Measurements from ENCODE around the gene ZNF286A.
A peak's percentile ranks its signal among the peaks of the same experiment; 100 is the strongest.
"Not testable (repeated sequence)": the region's sequence is repeated elsewhere in the genome, so short reads cannot be mapped to it uniquely, and the experiment has no call there.

Gene ZNF286A

DNA sequence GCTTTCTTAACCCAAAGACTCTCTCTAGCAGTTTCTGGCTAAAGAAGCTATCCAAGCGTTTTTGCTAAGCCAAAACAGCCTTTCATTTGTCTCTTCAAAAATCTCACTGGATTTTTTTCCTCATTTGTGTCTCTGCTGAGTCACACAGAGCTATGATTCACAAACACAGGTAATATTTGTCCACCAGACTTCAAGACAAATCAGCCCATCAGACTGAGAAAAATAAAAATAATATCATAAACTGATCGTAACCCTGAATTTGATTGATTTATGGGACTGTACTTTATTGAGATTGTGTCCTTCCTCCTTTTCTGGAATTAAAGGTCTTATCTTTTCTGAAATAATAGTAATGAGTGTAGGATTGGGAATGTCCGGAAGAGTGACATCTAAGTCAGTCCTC, 41.3 kb upstream of the ZNF286A start:
- TF ChIP-seq, protein P1, sequence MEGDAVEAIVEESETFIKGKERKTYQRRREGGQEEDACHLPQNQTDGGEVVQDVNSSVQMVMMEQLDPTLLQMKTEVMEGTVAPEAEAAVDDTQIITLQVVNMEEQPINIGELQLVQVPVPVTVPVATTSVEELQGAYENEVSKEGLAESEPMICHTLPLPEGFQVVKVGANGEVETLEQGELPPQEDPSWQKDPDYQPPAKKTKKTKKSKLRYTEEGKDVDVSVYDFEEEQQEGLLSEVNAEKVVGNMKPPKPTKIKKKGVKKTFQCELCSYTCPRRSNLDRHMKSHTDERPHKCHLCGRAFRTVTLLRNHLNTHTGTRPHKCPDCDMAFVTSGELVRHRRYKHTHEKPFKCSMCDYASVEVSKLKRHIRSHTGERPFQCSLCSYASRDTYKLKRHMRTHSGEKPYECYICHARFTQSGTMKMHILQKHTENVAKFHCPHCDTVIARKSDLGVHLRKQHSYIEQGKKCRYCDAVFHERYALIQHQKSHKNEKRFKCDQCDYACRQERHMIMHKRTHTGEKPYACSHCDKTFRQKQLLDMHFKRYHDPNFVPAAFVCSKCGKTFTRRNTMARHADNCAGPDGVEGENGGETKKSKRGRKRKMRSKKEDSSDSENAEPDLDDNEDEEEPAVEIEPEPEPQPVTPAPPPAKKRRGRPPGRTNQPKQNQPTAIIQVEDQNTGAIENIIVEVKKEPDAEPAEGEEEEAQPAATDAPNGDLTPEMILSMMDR (IDR thresholded peaks at IDR 0.05; ENCODE audit: low read depth, low read length): no peak
- no peak overlapping the region for H3K4me3 ChIP-seq (ENCODE audit: low read depth, low read length)

DNA sequence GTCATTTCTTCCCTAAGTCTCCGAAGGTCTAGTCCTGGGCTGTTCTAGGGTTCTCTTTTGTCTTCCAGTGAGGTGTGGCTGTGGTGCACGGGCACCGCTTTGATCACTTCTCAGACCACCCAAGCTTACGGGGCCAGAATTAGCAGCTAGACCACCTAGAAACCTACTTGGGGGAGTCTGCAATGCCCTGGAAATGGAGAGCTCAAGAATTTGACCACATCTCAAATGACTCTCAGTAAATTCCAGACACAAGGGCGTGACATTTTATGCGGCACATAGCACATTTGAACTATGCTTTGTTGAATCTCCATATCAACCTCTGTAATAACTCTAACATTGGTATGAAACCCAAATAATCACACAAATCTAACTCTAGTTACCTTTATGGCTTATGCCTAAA, 40.3 kb upstream of the ZNF286A start:
- no peak overlapping the region for H3K4me3 ChIP-seq (ENCODE audit: low read depth, low read length)
- TF ChIP-seq, protein P1 (IDR thresholded peaks at IDR 0.05; ENCODE audit: low read depth, low read length): no peak

DNA sequence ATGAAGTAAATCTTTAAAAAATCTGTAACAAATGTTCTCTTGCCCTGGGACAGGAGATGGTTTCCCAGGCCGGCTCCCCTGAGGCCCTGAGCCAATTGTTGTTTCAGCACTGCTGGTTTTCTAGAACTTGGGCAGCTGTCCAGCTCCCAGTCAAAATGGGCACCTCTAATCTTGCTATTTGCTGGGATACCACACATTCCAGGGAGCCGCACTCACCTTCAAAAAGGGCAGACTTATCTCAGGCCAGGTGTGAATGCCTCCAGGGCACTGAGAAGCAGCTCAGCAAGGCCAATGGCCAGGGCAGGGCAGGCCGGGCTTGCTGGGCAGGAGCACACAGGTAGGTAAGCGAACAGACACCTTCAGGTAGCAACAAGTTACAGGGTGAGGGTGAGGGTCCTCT, 39.9 kb upstream of the ZNF286A start:
- no peak overlapping the region for H3K4me3 ChIP-seq (ENCODE audit: low read depth, low read length)
- TF ChIP-seq, protein P1 (IDR thresholded peaks at IDR 0.05; ENCODE audit: low read depth, low read length): no peak

DNA sequence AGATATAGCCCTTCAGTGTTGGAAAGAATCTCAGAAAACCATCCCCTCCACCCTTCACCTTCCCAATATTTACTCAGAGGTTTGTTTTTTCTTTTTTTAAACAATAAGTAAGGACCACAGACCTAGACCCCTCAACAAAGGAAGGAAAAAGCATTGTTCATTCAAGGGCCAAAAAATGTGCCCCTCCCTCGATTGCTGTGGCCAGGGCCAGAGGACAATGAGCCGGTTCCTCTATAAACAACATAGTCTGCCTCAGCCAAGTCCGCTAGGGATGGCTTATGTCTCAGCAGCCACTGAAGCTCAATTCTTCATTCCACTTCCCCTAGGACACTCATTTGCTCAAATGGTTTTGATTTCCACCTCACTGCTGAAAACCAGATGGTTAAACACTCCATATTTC, 39.5 kb upstream of the ZNF286A start:
- TF ChIP-seq, protein P1 (IDR thresholded peaks at IDR 0.05; ENCODE audit: low read depth, low read length): no peak
- no peak overlapping the region for H3K4me3 ChIP-seq (ENCODE audit: low read depth, low read length)

DNA sequence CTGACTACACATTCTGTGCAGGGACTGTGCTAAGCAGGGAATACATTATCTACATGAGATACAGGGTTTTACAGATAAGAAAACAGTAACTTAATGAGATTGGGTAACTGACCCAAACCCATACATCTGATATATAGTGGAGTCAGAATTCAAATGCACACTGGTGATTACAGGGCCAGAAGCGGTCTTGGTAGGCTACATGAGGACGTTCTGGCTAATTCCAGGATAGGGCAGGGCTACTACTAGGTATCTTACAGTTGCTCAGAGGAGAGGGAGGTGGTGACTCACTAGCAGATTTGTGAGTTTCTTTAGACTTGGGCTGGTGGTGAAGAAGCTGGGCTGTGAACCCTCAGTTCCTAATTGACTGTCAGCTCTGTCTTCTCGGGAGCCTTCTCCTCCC, 36.9 kb upstream of the ZNF286A start:
- H3K4me3 ChIP-seq (ENCODE audit: low read depth, low read length): no peak overlapping the region
- TF ChIP-seq, protein P1 (IDR thresholded peaks at IDR 0.05; ENCODE audit: low read depth, low read length): no peak

DNA sequence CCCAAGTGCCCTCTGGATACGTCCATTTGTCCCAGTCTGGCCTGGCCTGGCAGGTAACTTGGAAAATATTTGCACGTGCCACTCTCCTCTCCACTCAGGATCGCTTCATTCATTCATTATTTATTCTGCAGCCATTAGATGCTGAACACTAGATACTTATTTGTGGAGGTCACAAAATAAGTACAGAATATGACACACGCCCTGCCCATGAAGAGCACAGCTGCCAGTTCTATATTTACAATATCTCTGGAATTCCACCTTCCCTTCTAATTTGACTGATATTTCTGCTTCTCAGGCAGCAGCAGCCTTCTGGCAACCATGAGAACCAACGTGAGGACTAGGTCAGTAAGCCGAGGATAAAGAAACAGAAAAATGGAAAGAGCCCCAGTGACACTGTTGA, 36.4 kb upstream of the ZNF286A start:
- TF ChIP-seq, protein P1 (IDR thresholded peaks at IDR 0.05; ENCODE audit: low read depth, low read length): no peak
- no peak overlapping the region for H3K4me3 ChIP-seq (ENCODE audit: low read depth, low read length)

DNA sequence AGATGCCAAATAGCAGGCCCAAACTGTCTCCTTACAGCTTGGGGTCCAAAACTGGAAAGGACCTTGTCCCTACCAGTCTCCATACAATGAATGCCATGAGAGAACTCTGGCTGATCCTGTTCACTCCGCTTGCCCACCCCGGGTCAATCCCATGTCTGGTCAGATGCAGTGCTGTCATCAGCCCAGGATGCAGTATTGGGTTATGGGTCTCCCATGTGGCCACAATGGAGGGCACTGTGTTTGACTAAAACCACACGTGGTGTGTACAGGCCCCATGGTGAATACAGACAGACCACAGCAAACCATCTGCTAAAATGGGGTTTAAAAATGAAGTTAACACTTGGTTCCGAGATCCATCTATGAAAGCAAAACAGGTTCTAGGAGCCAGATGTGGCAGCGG, 35.9 kb upstream of the ZNF286A start:
- TF ChIP-seq, protein P1 (IDR thresholded peaks at IDR 0.05; ENCODE audit: low read depth, low read length): no peak
- H3K4me3 ChIP-seq (ENCODE audit: low read depth, low read length): no peak overlapping the region

DNA sequence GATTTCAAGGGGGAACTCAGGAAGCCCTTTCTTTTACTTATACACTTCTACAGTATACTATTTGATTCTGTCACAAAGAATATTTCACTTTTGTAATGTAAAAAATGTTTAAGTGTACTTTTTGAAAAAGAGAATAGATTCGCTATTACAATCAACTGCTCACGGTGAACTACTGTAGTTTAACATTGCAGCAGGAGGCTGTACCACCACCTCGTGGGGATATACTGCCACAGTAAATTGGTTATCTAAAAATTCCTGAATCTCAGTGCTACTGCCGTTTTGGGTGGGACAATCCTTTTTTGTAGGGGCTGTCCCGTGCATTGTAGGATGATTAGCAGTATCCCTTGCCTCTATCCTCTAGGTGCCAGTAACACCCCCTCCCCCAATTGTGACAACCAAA, 30.0 kb upstream of the ZNF286A start:
- H3K4me3 ChIP-seq (ENCODE audit: low read depth, low read length): not testable (repeated sequence)

DNA sequence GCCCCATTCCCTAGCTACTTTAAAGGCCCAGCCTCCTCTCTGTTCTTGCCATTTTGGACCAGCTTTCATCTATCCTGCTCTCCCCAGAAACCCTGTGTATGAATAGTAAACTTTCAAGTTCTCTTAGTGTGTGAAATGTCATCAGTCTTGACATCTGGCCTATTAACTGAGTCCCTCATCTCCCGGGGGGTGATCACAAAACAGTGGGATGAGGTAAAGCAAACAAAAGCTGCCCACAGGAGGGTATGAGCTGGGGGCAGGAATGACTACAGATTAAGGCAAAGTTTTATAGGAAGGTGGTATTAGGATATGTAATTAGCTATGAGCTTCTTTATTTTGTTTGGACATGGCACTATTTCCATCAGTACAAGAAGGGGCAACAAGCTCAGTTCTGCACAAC, 24.9 kb upstream of the ZNF286A start:
- H3K4me3 ChIP-seq (ENCODE audit: low read depth, low read length): not testable (repeated sequence)

DNA sequence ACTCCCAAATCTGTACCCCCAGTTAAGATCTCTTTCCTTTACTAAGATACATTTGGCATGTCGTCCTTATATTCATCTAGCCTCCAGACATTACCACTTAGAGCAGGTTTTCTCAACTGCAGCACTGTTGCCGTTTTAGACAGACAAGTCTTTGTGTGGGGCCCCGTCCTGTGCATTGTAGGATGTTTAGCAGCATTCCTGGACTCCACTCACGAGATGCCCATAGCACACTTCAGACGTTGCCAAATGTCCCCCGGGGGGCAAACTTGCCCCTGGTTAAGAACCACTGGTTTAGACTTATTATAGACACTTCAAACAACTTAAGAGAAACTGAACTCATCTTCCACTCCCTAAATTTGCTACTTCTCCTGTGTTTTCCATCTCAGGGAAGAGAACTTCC, 23.6 kb upstream of the ZNF286A start:
- not testable (repeated sequence) for H3K4me3 ChIP-seq (ENCODE audit: low read depth, low read length)

DNA sequence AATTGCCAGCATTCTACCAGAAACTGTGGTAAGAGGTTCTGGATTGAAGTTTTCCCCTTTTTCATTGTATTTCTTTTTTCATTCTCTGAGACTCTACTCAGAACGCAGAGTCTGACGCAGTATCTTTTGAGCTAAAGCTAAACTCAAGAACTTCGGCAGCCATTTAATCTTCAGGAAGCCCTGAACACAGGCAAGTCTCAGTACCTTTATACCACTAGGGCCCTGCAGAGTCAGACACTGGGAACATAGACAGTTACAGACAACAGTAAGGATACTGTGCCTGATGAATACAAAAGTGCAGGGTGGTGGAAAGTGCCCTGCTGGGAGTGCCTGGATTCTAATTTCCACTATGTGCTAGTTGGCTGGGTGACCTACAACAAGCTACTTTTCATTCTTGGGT, 16.4 kb upstream of the ZNF286A start:
- H3K4me3 ChIP-seq (ENCODE audit: low read depth, low read length): not testable (repeated sequence)

DNA sequence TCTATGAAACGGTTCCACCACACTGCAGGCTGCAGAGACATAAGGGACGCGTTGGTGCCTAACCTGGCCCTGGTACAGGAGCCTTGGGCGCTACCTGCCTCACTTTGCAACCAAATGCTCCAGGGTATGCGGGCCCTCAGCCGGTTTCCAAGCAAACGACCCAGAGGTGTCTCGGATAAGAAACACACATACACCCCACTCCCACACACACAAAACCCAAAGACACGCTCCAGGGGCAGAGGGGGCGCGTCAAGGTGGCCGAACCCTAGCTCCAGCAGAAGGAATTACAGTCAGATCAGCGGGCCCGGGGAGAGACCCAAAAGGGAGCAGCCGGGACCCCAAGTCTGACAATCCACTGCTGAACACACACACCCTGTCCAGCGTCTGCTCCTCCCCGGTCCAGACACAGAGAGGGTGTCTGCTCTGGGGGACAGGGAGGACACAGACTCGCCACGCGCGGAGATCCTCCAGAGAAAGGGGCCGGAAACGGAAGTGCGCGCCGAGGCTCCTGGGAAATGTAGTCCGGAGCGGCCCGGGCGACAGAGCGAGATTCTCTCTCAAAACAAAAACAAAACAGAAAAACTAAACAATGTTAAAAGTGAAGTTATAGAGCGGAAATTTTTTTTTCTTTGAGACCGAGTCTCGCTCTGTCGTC, 15.6 kb upstream of the ZNF286A start, which contains the start of gene TRIM16:
Gene TRIM16, minus strand, starts transcription at position 488 of the 655 bp plus-strand sequence. CDS start 32,702 bp downstream, outside the sequence.
- H3K4me3 ChIP-seq (ENCODE audit: low read depth, low read length): peak within 1 kb of the TSS; percentile 64
